ENCODE results near the gene MYO3B. TPM values are rescaled to one million over a fixed set of nuclear protein-coding genes. Genes with fewer than 3 reads are reported as not detected.

The MYO3B gene
- total RNA-seq, 1 donor from 2014 or later: not detected

- ATAC-seq: no peak
- H3K9me3 ChIP-seq: no peaks in the 10 kb centered on the region
These were observed 70.0 kb downstream of the MYO3B start for GRCh38 chr2:170247882-170248393.

GRCh38 chr2:170248574-170249393 lies 70.8 kb downstream of the MYO3B start:
- Histone ChIP-seq H3K4me3 (no peak overlapping the region), H3K9me3 (no peaks in the 10 kb centered on the region), H3K27me3 (ENCODE audit: low read depth) (no peaks in the 10 kb centered on the region), H3K27ac (no peak overlapping the region), H3K4me1 (no peaks in the 10 kb centered on the region), H3K36me3 (no peaks in the 10 kb centered on the region)
- DNase-seq (no peak), ATAC-seq (no peak)
- TF ChIP-seq CTCF (IDR thresholded peaks at IDR 0.05): no peak
- intact Hi-C loops (cut with DNase I): no loop called here

More at GRCh38 chr2:170247882-170248393, 70.0 kb downstream of the MYO3B start:
- Histone ChIP-seq H3K4me1 (no peaks in the 10 kb centered on the region), H3K27ac (no peak overlapping the region), H3K36me3 (no peaks in the 10 kb centered on the region), H3K4me3 (no peak overlapping the region), H3K27me3 (ENCODE audit: low read depth) (no peaks in the 10 kb centered on the region)
- intact Hi-C loops (cut with DNase I): no loop called here
- TF ChIP-seq CTCF (IDR thresholded peaks at IDR 0.05): no peak
- DNase-seq: no peak

- no peaks in the 10 kb centered on the region for H3K4me1 ChIP-seq
- H3K27me3 ChIP-seq (ENCODE audit: low read depth): no peaks in the 10 kb centered on the region
- intact Hi-C loops (cut with DNase I): no loop called here
- H3K9me3 ChIP-seq: no peaks in the 10 kb centered on the region
- TF ChIP-seq CTCF (IDR thresholded peaks at IDR 0.05): no peak
- H3K36me3 ChIP-seq: no peaks in the 10 kb centered on the region
- no peak for ATAC-seq
- DNase-seq: no peak
- no peak overlapping the region for H3K4me3 ChIP-seq
- no peak overlapping the region for H3K27ac ChIP-seq
These were observed 71.8 kb downstream of the MYO3B start for GRCh38 chr2:170249761-170250160.

GRCh38 chr2:170250584-170250983 lies 72.6 kb downstream of the MYO3B start:
- Histone ChIP-seq H3K27ac (no peak overlapping the region), H3K4me1 (no peaks in the 10 kb centered on the region), H3K27me3 (ENCODE audit: low read depth) (no peaks in the 10 kb centered on the region), H3K36me3 (no peaks in the 10 kb centered on the region), H3K4me3 (no peak overlapping the region), H3K9me3 (no peaks in the 10 kb centered on the region)
- intact Hi-C loops (cut with DNase I): no loop called here
- ATAC-seq: no peak
- TF ChIP-seq CTCF (IDR thresholded peaks at IDR 0.05): no peak
- DNase-seq: no peak

GRCh38 chr2:170252414-170252813 lies 74.5 kb downstream of the MYO3B start:
- H3K36me3 ChIP-seq: no peaks in the 10 kb centered on the region
- intact Hi-C loops (cut with DNase I): no loop called here
- DNase-seq: no peak

More at GRCh38 chr2:170252414-170252813, 74.5 kb downstream of the MYO3B start:
- no peak overlapping the region for H3K27ac ChIP-seq
- H3K4me1 ChIP-seq: no peaks in the 10 kb centered on the region
- no peak for TF ChIP-seq CTCF (IDR thresholded peaks at IDR 0.05)
- H3K27me3 ChIP-seq (ENCODE audit: low read depth): no peaks in the 10 kb centered on the region
- no peaks in the 10 kb centered on the region for H3K9me3 ChIP-seq
- no peak for ATAC-seq
- no peak overlapping the region for H3K4me3 ChIP-seq

All from lower lobe of right lung (tissue), 2 donors.